Frontal cortex (tissue), 4 donors: ENCODE data around the gene RBMS3. TPM values are rescaled to one million over a fixed set of nuclear protein-coding genes. Genes with fewer than 3 reads are reported as not detected.
"Not testable (repeated sequence)": the region's sequence is repeated elsewhere in the genome, so short reads cannot be mapped to it uniquely, and the experiment has no call there.

Experiments
- DNase-seq, 2 donors: peaks; one replicate each; pipeline ENCODE4 v3.0.0; 2012; ENCODE audit warnings: low spot score in 2 of 2
- FAIRE-seq: peaks from 2 replicates; lab custom pipeline; 2012; peaks lifted over from hg19 to GRCh38; lab: Jason Lieb, UNC
- total RNA-seq: library from RNA; depleted of rRNA; stranded (reverse); fragments of >200 nt; gene quantifications from one replicate; pipeline ENCODE4 v1.2.3, GENCODE V29; 2014
- donor health status: control.
- donor health status: control.
- donor health status: control.

RBMS3 gene
- total RNA-seq, 1 donor from 2014 or later: 11.4 TPM

GRCh38 chr3:29628795-29629194 lies 347.9 kb downstream of the RBMS3 start:
- FAIRE-seq: no peak
- no peak for DNase-seq

GRCh38 chr3:29635888-29636287 lies 355.0 kb downstream of the RBMS3 start:
- FAIRE-seq (no peak), DNase-seq (no peak)

- FAIRE-seq: no peak
Observed at GRCh38 chr3:29637068-29637467, 356.2 kb downstream of the RBMS3 start.

GRCh38 chr3:29639578-29640290 lies 358.9 kb downstream of the RBMS3 start:
- FAIRE-seq (no peak), DNase-seq (no peak)

More at GRCh38 chr3:29637068-29637467, 356.2 kb downstream of the RBMS3 start:
- DNase-seq: no peak

- no peak for FAIRE-seq
Observed at GRCh38 chr3:29642393-29643033, 361.6 kb downstream of the RBMS3 start.

GRCh38 chr3:29643034-29643425 lies 362.2 kb downstream of the RBMS3 start:
- no peak for FAIRE-seq

More at GRCh38 chr3:29642393-29643033, 361.6 kb downstream of the RBMS3 start:
- DNase-seq: no peak

GRCh38 chr3:29644261-29644660 lies 363.4 kb downstream of the RBMS3 start:
- DNase-seq (no peak), FAIRE-seq (no peak)

More at GRCh38 chr3:29643034-29643425, 362.2 kb downstream of the RBMS3 start:
- no peak for DNase-seq

GRCh38 chr3:29644956-29645636 lies 364.2 kb downstream of the RBMS3 start:
- DNase-seq: no peak
- no peak for FAIRE-seq

- DNase-seq (no peak), FAIRE-seq (no peak)
Observed at GRCh38 chr3:29646043-29646442, 365.2 kb downstream of the RBMS3 start.

GRCh38 chr3:29649815-29650547 lies 369.1 kb downstream of the RBMS3 start:
- FAIRE-seq (no peak), DNase-seq (no peak)

- FAIRE-seq: no peak
- DNase-seq: no peak
Observed at GRCh38 chr3:29653680-29654079, 372.8 kb downstream of the RBMS3 start.

- FAIRE-seq (no peak), DNase-seq (no peak)
Observed at GRCh38 chr3:29655015-29655747, 374.3 kb downstream of the RBMS3 start.

- FAIRE-seq: no peak
- no peak for DNase-seq
Observed at GRCh38 chr3:29665688-29666087, 384.8 kb downstream of the RBMS3 start.

GRCh38 chr3:29668233-29668632 lies 387.4 kb downstream of the RBMS3 start:
- FAIRE-seq: no peak
- no peak for DNase-seq

GRCh38 chr3:29668728-29669127 lies 387.9 kb downstream of the RBMS3 start:
- FAIRE-seq: no peak
- DNase-seq: no peak

- not testable (repeated sequence) for DNase-seq, FAIRE-seq
Observed at GRCh38 chr3:29670476-29670875, 389.6 kb downstream of the RBMS3 start.

- FAIRE-seq (no peak), DNase-seq (no peak)
Observed at GRCh38 chr3:29677421-29677820, 396.6 kb downstream of the RBMS3 start.

- FAIRE-seq (no peak), DNase-seq (no peak)
Observed at GRCh38 chr3:29679944-29680343, 399.1 kb downstream of the RBMS3 start.
